Measurements from ENCODE around the gene PABPN1L.

GRCh38 chr16:88880226-88881006 is 14.0 kb upstream of the PABPN1L start:
- TF ChIP-seq, protein P1, sequence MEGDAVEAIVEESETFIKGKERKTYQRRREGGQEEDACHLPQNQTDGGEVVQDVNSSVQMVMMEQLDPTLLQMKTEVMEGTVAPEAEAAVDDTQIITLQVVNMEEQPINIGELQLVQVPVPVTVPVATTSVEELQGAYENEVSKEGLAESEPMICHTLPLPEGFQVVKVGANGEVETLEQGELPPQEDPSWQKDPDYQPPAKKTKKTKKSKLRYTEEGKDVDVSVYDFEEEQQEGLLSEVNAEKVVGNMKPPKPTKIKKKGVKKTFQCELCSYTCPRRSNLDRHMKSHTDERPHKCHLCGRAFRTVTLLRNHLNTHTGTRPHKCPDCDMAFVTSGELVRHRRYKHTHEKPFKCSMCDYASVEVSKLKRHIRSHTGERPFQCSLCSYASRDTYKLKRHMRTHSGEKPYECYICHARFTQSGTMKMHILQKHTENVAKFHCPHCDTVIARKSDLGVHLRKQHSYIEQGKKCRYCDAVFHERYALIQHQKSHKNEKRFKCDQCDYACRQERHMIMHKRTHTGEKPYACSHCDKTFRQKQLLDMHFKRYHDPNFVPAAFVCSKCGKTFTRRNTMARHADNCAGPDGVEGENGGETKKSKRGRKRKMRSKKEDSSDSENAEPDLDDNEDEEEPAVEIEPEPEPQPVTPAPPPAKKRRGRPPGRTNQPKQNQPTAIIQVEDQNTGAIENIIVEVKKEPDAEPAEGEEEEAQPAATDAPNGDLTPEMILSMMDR (IDR thresholded peaks at IDR 0.05), result no peak
- no peak for TF ChIP-seq POLR2A (IDR thresholded peaks at IDR 0.05; ENCODE audit: low read depth)
- TF ChIP-seq EP300 (IDR thresholded peaks at IDR 0.05), result no peak

Measured in esophagus muscularis mucosa (tissue), 4 donors.